Measurements from ENCODE around the gene HSD11B1L.
"Not testable (repeated sequence)": the region's sequence is repeated elsewhere in the genome, so short reads cannot be mapped to it uniquely, and the experiment has no call there.

Gene HSD11B1L

GRCh38 chr19:5733172-5733571 is 52.3 kb downstream of the HSD11B1L start:
- not testable (repeated sequence) for DNase-seq (ENCODE audit: low spot score)
